Neuronal stem cell (in vitro differentiated cells): ENCODE results near the gene PDE8A.

ENCODE experiments used
- DNase-seq: peaks from one replicate; pipeline ENCODE4 v3.0.0-alpha.2; 2013; ENCODE audit warnings: low spot score
- H2AFZ ChIP-seq: one replicate; pipeline ENCODE4 v1.6.1; 2013; ENCODE audit warnings: mild to moderate bottlenecking, low read length, inconsistent platforms
- H2AK5ac ChIP-seq: 2 replicates; pipeline ENCODE4 v1.6.1; 2013; ENCODE audit warnings: low read depth, mild to moderate bottlenecking, inconsistent platforms, low read length, moderate library complexity, mixed read lengths
- H2BK120ac ChIP-seq: 2 replicates; pipeline ENCODE4 v1.6.1; 2013; ENCODE audit warnings: low read depth, mild to moderate bottlenecking, inconsistent platforms, low read length, moderate library complexity, mixed read lengths
- H2BK12ac ChIP-seq: one replicate; pipeline ENCODE4 v1.6.1; 2013; ENCODE audit warnings: low read length, inconsistent platforms
- H2BK15ac ChIP-seq: 2 replicates; pipeline ENCODE4 v1.6.1; 2013; ENCODE audit warnings: mild to moderate bottlenecking, low read length, inconsistent platforms, mixed read lengths
- H2BK5ac ChIP-seq: one replicate; pipeline ENCODE4 v1.6.1; 2013; ENCODE audit warnings: inconsistent platforms, mild to moderate bottlenecking, low read length, moderate library complexity
- H3K14ac ChIP-seq: one replicate; pipeline ENCODE4 v1.6.1; 2013; ENCODE audit warnings: low read length, inconsistent platforms
- H3K18ac ChIP-seq: 2 replicates; pipeline ENCODE4 v1.6.1; 2013; ENCODE audit warnings: low read length, inconsistent platforms
- H3K23ac ChIP-seq: 2 replicates; pipeline ENCODE4 v1.6.1; 2013; ENCODE audit warnings: low read depth, mild to moderate bottlenecking, mixed read lengths, low read length, inconsistent platforms; ENCODE audit not compliant: poor library complexity
- H3K27ac ChIP-seq: replicated peaks from 3 replicates; pipeline ENCODE4 v1.5.1; 2013; ENCODE audit warnings: low read length, inconsistent platforms
- H3K27me3 ChIP-seq, 3 experiments: 2 replicates each; pipeline ENCODE4 v1.6.1; 2013; ENCODE audit warnings: low read length in 3 of 3, mild to moderate bottlenecking in 2 of 3, inconsistent platforms in 1 of 3, low read depth in 1 of 3, mixed read lengths in 1 of 3, moderate library complexity in 1 of 3; ENCODE audit not compliant: control insufficient read depth in 3 of 3, insufficient read depth in 3 of 3
- H3K36me3 ChIP-seq, 2 donors: replicated peaks in 1 of 2; 2 replicates each; pipeline ENCODE4 v1.6.1; 2013; ENCODE audit warnings: low read length in 2 of 2; ENCODE audit not compliant: control insufficient read depth in 2 of 2, insufficient read depth in 2 of 2
- H3K4ac ChIP-seq: 2 replicates; pipeline ENCODE4 v1.6.1; 2013; ENCODE audit warnings: inconsistent platforms, mild to moderate bottlenecking, low read length, moderate library complexity
- H3K4me1 ChIP-seq, 2 donors: 1 replicate in 1 of 2; 2 replicates in 1 of 2; pipeline ENCODE4 v1.6.1; 2013; ENCODE audit warnings: low read length in 2 of 2, low read depth in 1 of 2; ENCODE audit not compliant: control insufficient read depth in 2 of 2, insufficient read depth in 1 of 2
- H3K4me2 ChIP-seq: one replicate; pipeline ENCODE4 v1.6.1; 2013; ENCODE audit warnings: mild to moderate bottlenecking, low read length, inconsistent platforms; ENCODE audit not compliant: insufficient read depth, poor library complexity, severe bottlenecking
- H3K4me3 ChIP-seq, 2 donors: 2 replicates each; pipeline ENCODE4 v1.5.1; 2013; ENCODE audit warnings: low read length in 2 of 2, mild to moderate bottlenecking in 2 of 2, inconsistent platforms in 1 of 2, moderate library complexity in 1 of 2
- H3K79me1 ChIP-seq: one replicate; pipeline ENCODE4 v1.6.1; 2013; ENCODE audit warnings: low read depth, mild to moderate bottlenecking, inconsistent platforms, low read length, moderate library complexity
- H3K9ac ChIP-seq: one replicate; pipeline ENCODE4 v1.6.1; 2013; ENCODE audit warnings: mild to moderate bottlenecking, low read depth, low read length, inconsistent platforms; ENCODE audit not compliant: poor library complexity
- H3K9me3 ChIP-seq, 2 donors: replicated peaks in 1 of 2; 2 replicates each; pipeline versions ENCODE3 to v1.6.1; 2013; ENCODE audit warnings: low read length in 2 of 2, mild to moderate bottlenecking in 2 of 2, inconsistent platforms in 1 of 2, low read depth in 1 of 2, mixed read lengths in 1 of 2, moderate library complexity in 1 of 2; ENCODE audit not compliant: control insufficient read depth in 2 of 2, insufficient read depth in 1 of 2
- H4K8ac ChIP-seq: one replicate; pipeline ENCODE4 v1.6.1; 2013; ENCODE audit warnings: low read depth, mild to moderate bottlenecking, inconsistent platforms, low read length, moderate library complexity
- H4K91ac ChIP-seq: one replicate; pipeline ENCODE4 v1.6.1; 2013; ENCODE audit warnings: low read length, low read depth, mild to moderate bottlenecking, inconsistent platforms; ENCODE audit not compliant: poor library complexity
- WGBS, 2 donors: extraction: QIAGEN DNeasy Blood & Tissue Kit; methylation state at CpG; one replicate each; pipeline ENCODE4 v1.1.7; 2013; ENCODE audit warnings: missing lambda C conversion rate in 2 of 2, mixed read lengths in 1 of 2; ENCODE audit not compliant: insufficient read length in 2 of 2, insufficient replicate concordance in 1 of 2; ENCODE audit errors: extremely low coverage in 2 of 2; 5-methylcytosine and 5-hydroxymethylcytosine counted together

PDE8A gene

GRCh38 chr15:85033148-85033547 is 51.5 kb downstream of the PDE8A start:
- no CpG with 5 or more reads among the region's 1 CpG for WGBS, 2 donors
- no peak overlapping the region for H2BK5ac ChIP-seq
- H4K91ac ChIP-seq, result no peak overlapping the region
- H3K9me3 ChIP-seq, result no peaks in the 10 kb centered on the region
- no peak overlapping the region for H3K4me3 ChIP-seq
- no peak overlapping the region for H3K14ac ChIP-seq
- H3K27ac ChIP-seq, result no peak overlapping the region
- no peak overlapping the region for H2BK12ac ChIP-seq
- DNase-seq, result no peak
- peaks cover 0 to 2% of the 10 kb centered on the region in 2 donors for H3K4me1 ChIP-seq
- no peaks in the 10 kb centered on the region for H3K36me3 ChIP-seq
- H2BK15ac ChIP-seq, result no peak overlapping the region
- no peak overlapping the region for H2AFZ ChIP-seq
- H3K79me1 ChIP-seq, result no peaks in the 10 kb centered on the region
- no peak overlapping the region for H3K4ac ChIP-seq
- no peak overlapping the region for H2AK5ac ChIP-seq
- no peak overlapping the region for H3K18ac ChIP-seq
- no peak overlapping the region for H3K4me2 ChIP-seq
- H2BK120ac ChIP-seq, result no peak overlapping the region
- H4K8ac ChIP-seq, result no peak overlapping the region
- H3K23ac ChIP-seq, result no peak overlapping the region
- no peaks in the 10 kb centered on the region for H3K27me3 ChIP-seq
- no peak overlapping the region for H3K9ac ChIP-seq

- Histone ChIP-seq H2AK5ac (no peak overlapping the region), H2BK12ac (no peak overlapping the region), H3K36me3 (no peaks in the 10 kb centered on the region), H2BK120ac (no peak overlapping the region), H3K18ac (no peak overlapping the region), H3K4me2 (no peak overlapping the region), H3K4me1 (peaks cover 0 to 2% of the 10 kb centered on the region in 2 donors), H3K27ac (no peak overlapping the region), H3K14ac (no peak overlapping the region), H3K9me3 (no peaks in the 10 kb centered on the region), H3K27me3 (no peaks in the 10 kb centered on the region), H2BK15ac (no peak overlapping the region), H3K4me3 (no peak overlapping the region), H2AFZ (no peak overlapping the region), H4K91ac (no peak overlapping the region), H3K4ac (no peak overlapping the region), H3K79me1 (no peaks in the 10 kb centered on the region), H4K8ac (no peak overlapping the region), H2BK5ac (no peak overlapping the region), H3K23ac (no peak overlapping the region), H3K9ac (no peak overlapping the region)
- DNase-seq, result no peak
- WGBS, 2 donors, result no CpG with 5 or more reads among the region's 5 CpGs
Observed at GRCh38 chr15:85034276-85034675, 52.6 kb downstream of the PDE8A start.

- no peak overlapping the region for H3K9ac ChIP-seq
- no peaks in the 10 kb centered on the region for H3K79me1 ChIP-seq
- no peak overlapping the region for H3K18ac ChIP-seq
- H2BK5ac ChIP-seq, result no peak overlapping the region
- H3K4me2 ChIP-seq, result no peak overlapping the region
- no peak overlapping the region for H3K27ac ChIP-seq
- H3K4me3 ChIP-seq, result no peak overlapping the region
- H2BK120ac ChIP-seq, result no peak overlapping the region
- H2AFZ ChIP-seq, result no peak overlapping the region
- peaks cover 0 to 2% of the 10 kb centered on the region in 2 donors for H3K4me1 ChIP-seq
- no peak overlapping the region for H3K14ac ChIP-seq
- no peak overlapping the region for H3K4ac ChIP-seq
- H2BK12ac ChIP-seq, result no peak overlapping the region
- H3K27me3 ChIP-seq, result no peaks in the 10 kb centered on the region
- no peak for DNase-seq
- no peak overlapping the region for H2BK15ac ChIP-seq
- no peak overlapping the region for H4K8ac ChIP-seq
- H3K23ac ChIP-seq, result no peak overlapping the region
- H4K91ac ChIP-seq, result no peak overlapping the region
- H2AK5ac ChIP-seq, result no peak overlapping the region
- H3K9me3 ChIP-seq, result no peaks in the 10 kb centered on the region
- H3K36me3 ChIP-seq, result no peaks in the 10 kb centered on the region
Observed at GRCh38 chr15:85035980-85036379, 54.3 kb downstream of the PDE8A start.

GRCh38 chr15:85036716-85037115 is 55.1 kb downstream of the PDE8A start:
- Histone ChIP-seq H3K18ac (no peak overlapping the region), H2AFZ (no peak overlapping the region), H3K79me1 (no peaks in the 10 kb centered on the region), H4K91ac (no peak overlapping the region), H2BK15ac (no peak overlapping the region), H3K4me3 (no peak overlapping the region), H2BK120ac (no peak overlapping the region), H3K9ac (no peak overlapping the region), H4K8ac (no peak overlapping the region), H3K27me3 (no peaks in the 10 kb centered on the region), H3K4me2 (no peak overlapping the region), H3K4ac (no peak overlapping the region), H3K27ac (no peak overlapping the region), H3K23ac (no peak overlapping the region), H2BK12ac (no peak overlapping the region), H3K14ac (no peak overlapping the region), H3K36me3 (no peaks in the 10 kb centered on the region), H3K4me1 (peaks cover 0 to 2% of the 10 kb centered on the region in 2 donors), H3K9me3 (no peaks in the 10 kb centered on the region), H2AK5ac (no peak overlapping the region), H2BK5ac (no peak overlapping the region)
- DNase-seq, result no peak
- no CpG with 5 or more reads among the region's 3 CpGs for WGBS, 2 donors
